Panc1 (cell line): ENCODE measurements around the gene ACSL5. TPM values are rescaled to one million over a fixed set of nuclear protein-coding genes. Genes with fewer than 3 reads are reported as not detected.

ENCODE experiments used
- ATAC-seq: fragments of 200-7000 bp; cut with Tn5 transposase; 2 replicates; pipeline ENCODE4 v1.9.1; 2020; ENCODE audit warnings: mild to moderate bottlenecking, moderate library complexity
- BruUV-seq: library from RNA; stranded (reverse); fragments of 400-500 nt; replicated peaks from 2 replicates; lab custom pipeline; 2021; lab: Mats Ljungman, UMichigan
- CTCF ChIA-PET: fragments of 300-600 bp; sonication (Branson Sonifier 250); formaldehyde crosslinking; loops from one replicate; lab custom pipeline; 2022; ENCODE audit warnings: antibody characterized with exemption; lab: Charles Lee
- POLR2A ChIA-PET: fragments of 300-600 bp; sonication (Branson Sonifier 250); formaldehyde crosslinking; loops from one replicate; lab custom pipeline; 2022; ENCODE audit warnings: antibody characterized with exemption; lab: Charles Lee
- DNase-seq: peaks from one replicate; pipeline ENCODE4 v3.0.0-alpha.2; 2010; ENCODE audit warnings: low read depth, low spot score
- H3K27ac ChIP-seq: 2 replicates; pipeline ENCODE4 v1.5.1; 2011; ENCODE audit warnings: mild to moderate bottlenecking, low read length, inconsistent platforms
- H3K27me3 ChIP-seq: fragments of 200-500 bp; sonication (Bioruptor generic); 2 replicates; pipeline ENCODE4 v1.6.0; 2014; ENCODE audit warnings: low read length, inconsistent platforms; ENCODE audit not compliant: control insufficient read depth, insufficient read depth
- H3K36me3 ChIP-seq: fragments of 200-500 bp; sonication (Bioruptor generic); 2 replicates; pipeline ENCODE4 v1.5.1; 2014; ENCODE audit warnings: inconsistent platforms, mild to moderate bottlenecking, low read length, moderate library complexity; ENCODE audit not compliant: control insufficient read depth, insufficient read depth
- H3K4me1 ChIP-seq: 2 replicates; pipeline ENCODE4 v1.5.1; 2011; ENCODE audit warnings: inconsistent platforms, mild to moderate bottlenecking, low read length, moderate library complexity; ENCODE audit not compliant: control insufficient read depth, insufficient read depth
- H3K4me3 ChIP-seq, 2 experiments: 2 replicates each; pipeline ENCODE4 v1.5.1; 2011 to 2012; ENCODE audit warnings: low read depth in 2 of 2, low read length in 2 of 2, mild to moderate bottlenecking in 2 of 2, inconsistent platforms in 1 of 2, moderate library complexity in 1 of 2
- H3K9me3 ChIP-seq: fragments of 200-500 bp; sonication (Bioruptor generic); 2 replicates; pipeline ENCODE4 v1.5.1; 2014; ENCODE audit warnings: low read depth, mild to moderate bottlenecking, inconsistent platforms, low read length, moderate library complexity; ENCODE audit not compliant: control insufficient read depth, insufficient read depth
- POLR2AphosphoS5 ChIP-seq: IDR thresholded peaks from 2 replicates; pipeline ENCODE4 v1.6.1; 2012; ENCODE audit warnings: mild to moderate bottlenecking, low read depth, low read length, moderate library complexity
- SIN3A ChIP-seq: IDR thresholded peaks from 2 replicates; pipeline ENCODE4 v1.6.1; 2012; ENCODE audit warnings: low read depth, mild to moderate bottlenecking, low read length, moderate library complexity, borderline replicate concordance; ENCODE audit not compliant: insufficient read depth
- TCF7L2 ChIP-seq: IDR thresholded peaks from 2 replicates; pipeline ENCODE4 v1.6.1; 2011; ENCODE audit warnings: mild to moderate bottlenecking, low read depth, low read length, inconsistent platforms
- in situ Hi-C: cut with HindIII; loops from 2 replicates; pipeline ENCODE4 v1.10.0; 2016; ENCODE audit warnings: low sequenced_read_pairs, low pct_unique_long_range_greater_than_20kb
- intact Hi-C: fragments of 100-400 bp; cut with micrococcal nuclease; formaldehyde crosslinking; loops from one replicate; pipeline ENCODE4 v1.10.0; 2022; ENCODE audit not compliant: unreplicated experiment
- total RNA-seq: library from RNA; stranded (reverse); gene quantifications from one replicate; pipeline ENCODE4 v1.2.1, GENCODE V29; 2021; ENCODE audit not compliant: unreplicated experiment
- TF ChIP-seq, protein P1 (sequence below): fragments of 450-650 bp; IDR thresholded peaks from 2 replicates; pipeline ENCODE4 v1.5.1; 2017; ENCODE audit warnings: mild to moderate bottlenecking
- TF ChIP-seq, protein P2 (sequence below), 2 experiments: IDR thresholded peaks; 2 replicates each; pipeline ENCODE4 v1.6.1; 2011 to 2012; ENCODE audit warnings: low read depth in 2 of 2, control low read depth in 1 of 2, low read length in 1 of 2, mild to moderate bottlenecking in 1 of 2, moderate library complexity in 1 of 2; ENCODE audit not compliant: insufficient read depth in 1 of 2

The ACSL5 gene
- total RNA-seq, 1 experiment from 2014 or later, result 2.4 TPM

DNA sequence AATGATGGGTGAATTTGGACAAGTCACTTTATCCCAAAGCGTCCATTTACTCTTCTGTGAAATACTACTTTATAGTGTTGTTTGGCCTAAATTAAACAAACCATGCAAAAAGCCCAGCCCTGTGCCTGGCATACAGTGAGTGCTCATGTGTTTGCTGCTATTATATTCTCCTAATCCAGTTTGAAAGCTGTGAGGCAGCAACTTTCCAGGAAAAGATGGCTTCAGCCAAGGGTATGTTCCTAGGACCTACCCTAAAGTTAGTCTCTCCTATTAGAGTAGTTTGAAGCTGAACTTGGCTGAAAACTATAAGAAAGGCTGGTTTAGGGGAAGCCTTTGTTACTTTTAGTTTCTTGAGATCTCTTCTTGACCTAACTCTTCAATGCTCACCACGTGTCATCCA lies 19.9 kb downstream of the ACSL5 start:
- ChIA-PET CTCF (no interaction called here), POLR2A (no interaction called here)
- peaks cover 24% of the 10 kb centered on the region for H3K27me3 ChIP-seq
- TF ChIP-seq, protein P1, sequence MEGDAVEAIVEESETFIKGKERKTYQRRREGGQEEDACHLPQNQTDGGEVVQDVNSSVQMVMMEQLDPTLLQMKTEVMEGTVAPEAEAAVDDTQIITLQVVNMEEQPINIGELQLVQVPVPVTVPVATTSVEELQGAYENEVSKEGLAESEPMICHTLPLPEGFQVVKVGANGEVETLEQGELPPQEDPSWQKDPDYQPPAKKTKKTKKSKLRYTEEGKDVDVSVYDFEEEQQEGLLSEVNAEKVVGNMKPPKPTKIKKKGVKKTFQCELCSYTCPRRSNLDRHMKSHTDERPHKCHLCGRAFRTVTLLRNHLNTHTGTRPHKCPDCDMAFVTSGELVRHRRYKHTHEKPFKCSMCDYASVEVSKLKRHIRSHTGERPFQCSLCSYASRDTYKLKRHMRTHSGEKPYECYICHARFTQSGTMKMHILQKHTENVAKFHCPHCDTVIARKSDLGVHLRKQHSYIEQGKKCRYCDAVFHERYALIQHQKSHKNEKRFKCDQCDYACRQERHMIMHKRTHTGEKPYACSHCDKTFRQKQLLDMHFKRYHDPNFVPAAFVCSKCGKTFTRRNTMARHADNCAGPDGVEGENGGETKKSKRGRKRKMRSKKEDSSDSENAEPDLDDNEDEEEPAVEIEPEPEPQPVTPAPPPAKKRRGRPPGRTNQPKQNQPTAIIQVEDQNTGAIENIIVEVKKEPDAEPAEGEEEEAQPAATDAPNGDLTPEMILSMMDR, result no peak
- TF ChIP-seq SIN3A, result no peak
- TF ChIP-seq, protein P2, sequence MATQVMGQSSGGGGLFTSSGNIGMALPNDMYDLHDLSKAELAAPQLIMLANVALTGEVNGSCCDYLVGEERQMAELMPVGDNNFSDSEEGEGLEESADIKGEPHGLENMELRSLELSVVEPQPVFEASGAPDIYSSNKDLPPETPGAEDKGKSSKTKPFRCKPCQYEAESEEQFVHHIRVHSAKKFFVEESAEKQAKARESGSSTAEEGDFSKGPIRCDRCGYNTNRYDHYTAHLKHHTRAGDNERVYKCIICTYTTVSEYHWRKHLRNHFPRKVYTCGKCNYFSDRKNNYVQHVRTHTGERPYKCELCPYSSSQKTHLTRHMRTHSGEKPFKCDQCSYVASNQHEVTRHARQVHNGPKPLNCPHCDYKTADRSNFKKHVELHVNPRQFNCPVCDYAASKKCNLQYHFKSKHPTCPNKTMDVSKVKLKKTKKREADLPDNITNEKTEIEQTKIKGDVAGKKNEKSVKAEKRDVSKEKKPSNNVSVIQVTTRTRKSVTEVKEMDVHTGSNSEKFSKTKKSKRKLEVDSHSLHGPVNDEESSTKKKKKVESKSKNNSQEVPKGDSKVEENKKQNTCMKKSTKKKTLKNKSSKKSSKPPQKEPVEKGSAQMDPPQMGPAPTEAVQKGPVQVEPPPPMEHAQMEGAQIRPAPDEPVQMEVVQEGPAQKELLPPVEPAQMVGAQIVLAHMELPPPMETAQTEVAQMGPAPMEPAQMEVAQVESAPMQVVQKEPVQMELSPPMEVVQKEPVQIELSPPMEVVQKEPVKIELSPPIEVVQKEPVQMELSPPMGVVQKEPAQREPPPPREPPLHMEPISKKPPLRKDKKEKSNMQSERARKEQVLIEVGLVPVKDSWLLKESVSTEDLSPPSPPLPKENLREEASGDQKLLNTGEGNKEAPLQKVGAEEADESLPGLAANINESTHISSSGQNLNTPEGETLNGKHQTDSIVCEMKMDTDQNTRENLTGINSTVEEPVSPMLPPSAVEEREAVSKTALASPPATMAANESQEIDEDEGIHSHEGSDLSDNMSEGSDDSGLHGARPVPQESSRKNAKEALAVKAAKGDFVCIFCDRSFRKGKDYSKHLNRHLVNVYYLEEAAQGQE (IDR thresholded peaks at IDR 0.05; ENCODE audit: insufficient read depth in 1 of 2, low read depth in 2 of 2, low read length in 1 of 2), result no peak
- TF ChIP-seq TCF7L2, result no peak
- no peak for TF ChIP-seq POLR2AphosphoS5
- H3K4me1 ChIP-seq, result no peaks in the 10 kb centered on the region
- no peak overlapping the region for H3K4me3 ChIP-seq
- H3K27ac ChIP-seq, result no peak overlapping the region
- DNase-seq, result no peak
- no TSS peak for BruUV-seq
- intact Hi-C loops, result no loop called here
- no peaks in the 10 kb centered on the region for H3K9me3 ChIP-seq
- in situ Hi-C loops, result no loop called here
- no peaks in the 10 kb centered on the region for H3K36me3 ChIP-seq
- ATAC-seq, result no peak

DNA sequence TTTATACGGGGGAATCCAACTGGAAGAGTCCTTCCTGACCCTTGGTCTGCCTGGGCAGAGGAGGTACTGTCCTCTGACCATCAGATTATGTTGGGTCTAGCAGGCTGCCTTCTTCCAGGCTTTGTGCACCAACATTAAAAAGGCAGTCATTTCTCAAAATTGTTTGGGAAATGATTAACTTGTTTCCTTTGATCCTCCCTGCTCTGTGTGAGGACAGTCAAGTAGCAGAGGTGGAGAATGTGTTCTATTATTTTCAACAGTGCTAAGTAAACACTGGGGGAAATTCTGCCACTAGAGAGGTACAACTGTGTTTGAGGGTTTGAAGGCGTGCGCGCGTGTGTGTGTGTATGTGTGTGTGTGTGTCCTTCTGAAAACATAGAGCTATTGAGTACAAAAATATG lies 20.6 kb downstream of the ACSL5 start:
- H3K4me3 ChIP-seq, result no peak overlapping the region
- H3K4me1 ChIP-seq, result no peaks in the 10 kb centered on the region
- H3K27me3 ChIP-seq, result peaks cover 29% of the 10 kb centered on the region
- POLR2A ChIA-PET, result no interaction called here
- no peak overlapping the region for H3K27ac ChIP-seq
- TF ChIP-seq, protein P1, result no peak
- no peak for TF ChIP-seq SIN3A
- TF ChIP-seq POLR2AphosphoS5, result no peak
- TF ChIP-seq TCF7L2, result no peak
- TF ChIP-seq, protein P2 (IDR thresholded peaks at IDR 0.05; ENCODE audit: insufficient read depth in 1 of 2, low read depth in 2 of 2, low read length in 1 of 2), result no peak
- in situ Hi-C loops (no loop called here), intact Hi-C loops (no loop called here)
- H3K9me3 ChIP-seq, result no peaks in the 10 kb centered on the region
- CTCF ChIA-PET, result no interaction called here
- DNase-seq (no peak), ATAC-seq (no peak)
- no peaks in the 10 kb centered on the region for H3K36me3 ChIP-seq
- no TSS peak for BruUV-seq
